GM12801 (cell line): ENCODE results near the gene TMEM132A.

ENCODE experiments used
- TF ChIP-seq, protein P1 (sequence below): IDR thresholded peaks from one replicate; pipeline ENCODE4 v1.5.1; 2011; ENCODE audit warnings: control low read depth; ENCODE audit not compliant: insufficient read length; ENCODE audit errors: extremely low read depth

Gene TMEM132A

GRCh38 chr11:60919956-60920355 is 4.3 kb upstream of the TMEM132A start:
- TF ChIP-seq, protein P1, sequence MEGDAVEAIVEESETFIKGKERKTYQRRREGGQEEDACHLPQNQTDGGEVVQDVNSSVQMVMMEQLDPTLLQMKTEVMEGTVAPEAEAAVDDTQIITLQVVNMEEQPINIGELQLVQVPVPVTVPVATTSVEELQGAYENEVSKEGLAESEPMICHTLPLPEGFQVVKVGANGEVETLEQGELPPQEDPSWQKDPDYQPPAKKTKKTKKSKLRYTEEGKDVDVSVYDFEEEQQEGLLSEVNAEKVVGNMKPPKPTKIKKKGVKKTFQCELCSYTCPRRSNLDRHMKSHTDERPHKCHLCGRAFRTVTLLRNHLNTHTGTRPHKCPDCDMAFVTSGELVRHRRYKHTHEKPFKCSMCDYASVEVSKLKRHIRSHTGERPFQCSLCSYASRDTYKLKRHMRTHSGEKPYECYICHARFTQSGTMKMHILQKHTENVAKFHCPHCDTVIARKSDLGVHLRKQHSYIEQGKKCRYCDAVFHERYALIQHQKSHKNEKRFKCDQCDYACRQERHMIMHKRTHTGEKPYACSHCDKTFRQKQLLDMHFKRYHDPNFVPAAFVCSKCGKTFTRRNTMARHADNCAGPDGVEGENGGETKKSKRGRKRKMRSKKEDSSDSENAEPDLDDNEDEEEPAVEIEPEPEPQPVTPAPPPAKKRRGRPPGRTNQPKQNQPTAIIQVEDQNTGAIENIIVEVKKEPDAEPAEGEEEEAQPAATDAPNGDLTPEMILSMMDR = no peak

DNA sequence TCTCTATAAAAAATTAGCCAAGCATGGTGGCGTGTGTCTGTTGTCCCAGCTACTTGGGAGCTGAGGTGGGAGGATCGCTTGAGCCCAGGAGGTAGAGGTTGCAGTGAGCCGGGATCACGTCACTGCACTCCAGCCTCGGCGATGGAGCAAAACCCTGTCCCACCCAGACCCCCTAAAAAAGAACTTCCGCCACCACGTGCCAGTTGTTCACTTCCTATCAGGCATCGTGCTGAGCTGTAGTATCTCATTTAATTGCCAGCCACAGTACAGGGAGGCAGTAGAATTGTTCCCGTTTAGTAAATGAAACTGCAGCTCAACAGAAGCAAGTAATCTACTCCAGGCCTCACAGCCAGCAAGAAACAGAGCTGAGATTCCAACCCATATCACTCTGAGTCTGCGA is 3.0 kb upstream of the TMEM132A start:
- TF ChIP-seq, protein P1 = no peak

- TF ChIP-seq, protein P1 = no peak
These were observed 2.4 kb upstream of the TMEM132A start for GRCh38 chr11:60921777-60922335.

DNA sequence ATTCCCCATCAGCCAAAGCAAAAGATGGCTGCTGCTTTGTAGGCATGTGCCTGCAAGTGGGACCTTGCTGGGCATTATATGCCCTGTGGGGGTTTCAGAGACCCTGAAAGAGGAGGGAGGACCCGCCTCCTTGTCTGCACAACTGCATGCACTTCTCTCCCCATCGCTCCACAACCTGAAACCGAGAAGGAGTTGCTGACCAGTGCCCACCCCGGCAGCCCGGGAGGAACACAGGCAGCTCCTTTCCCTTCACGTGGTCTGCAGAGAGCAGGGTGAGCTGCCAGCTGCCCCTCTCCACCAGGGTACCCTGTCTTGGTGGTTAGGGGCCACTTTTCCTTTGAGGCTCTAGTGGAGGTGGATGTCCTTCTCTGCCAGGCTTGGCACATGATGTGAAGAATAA is 1.4 kb upstream of the TMEM132A start:
- TF ChIP-seq, protein P1 = no peak

DNA sequence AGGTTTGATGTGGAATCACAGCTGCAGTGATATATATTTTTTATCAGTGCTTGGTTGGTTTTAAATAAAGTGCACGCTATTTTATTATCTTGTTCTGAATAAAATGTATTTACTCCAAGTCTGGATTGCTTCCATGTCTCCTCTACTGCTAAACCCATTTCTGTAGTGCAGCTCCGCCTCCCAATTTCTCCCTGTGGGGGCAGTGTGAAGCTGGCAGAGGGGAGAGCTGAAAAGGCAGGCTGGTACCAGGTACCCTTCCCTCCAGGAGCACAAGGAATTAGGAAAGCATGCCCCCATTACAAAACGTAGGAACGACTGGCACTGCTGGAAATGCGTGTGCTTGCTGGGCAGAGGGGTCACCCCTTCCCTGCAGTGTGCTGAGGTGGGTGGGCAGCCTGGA is 934 bp upstream of the TMEM132A start:
- TF ChIP-seq, protein P1 = no peak

DNA sequence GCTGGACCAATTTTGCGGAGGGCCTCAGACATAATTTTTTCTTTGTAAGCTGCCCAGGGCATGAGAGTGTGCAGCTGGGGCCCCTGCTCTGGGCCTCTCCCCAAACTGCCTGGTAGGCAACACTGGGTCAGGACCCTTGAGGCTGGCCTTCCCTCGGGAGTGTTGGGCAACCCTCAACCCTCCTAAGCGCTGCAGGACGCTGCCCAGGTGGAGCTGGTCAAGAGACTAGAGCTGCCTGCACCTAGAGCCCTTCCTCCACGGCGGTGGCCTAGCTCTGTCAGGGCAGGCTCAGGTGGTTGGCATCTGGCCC is 505 bp upstream of the TMEM132A start:
- TF ChIP-seq, protein P1 = no peak

GRCh38 chr11:60924906-60925853 is 920 bp downstream of the TMEM132A start:
- TF ChIP-seq, protein P1 = no peak
